ENCODE results near the gene TGIF2. TPM values are rescaled to one million over a fixed set of nuclear protein-coding genes. Genes with fewer than 3 reads are reported as not detected.

TGIF2 gene
- total RNA-seq, 4 donors from 2014 or later, result 8.1 to 11.3 (median 9.1) TPM

GRCh38 chr20:36548704-36549627 is 24.4 kb upstream of the TGIF2 start:
- Histone ChIP-seq H3K4me1 (peaks cover 14% of the 10 kb centered on the region), H3K4me3 (no peak overlapping the region), H3K27ac (no peak overlapping the region), H3K27me3 (no peaks in the 10 kb centered on the region), H3K36me3 (peaks cover 31% of the 10 kb centered on the region), H3K9me3 (no peaks in the 10 kb centered on the region)
- 90% methylated on average over 22 of the region's 23 CpGs for WGBS
- no peak for DNase-seq (ENCODE audit: low spot score in 2 of 2)
- TF ChIP-seq POLR2A (IDR thresholded peaks at IDR 0.05) (no peak), POLR2AphosphoS5 (IDR thresholded peaks at IDR 0.05) (no peak), CTCF (IDR thresholded peaks at IDR 0.05) (no peak)

- H3K27ac ChIP-seq, result no peak overlapping the region
- WGBS, result no CpG with 5 or more reads among the region's 9 CpGs
- no peaks in the 10 kb centered on the region for H3K9me3 ChIP-seq
- H3K36me3 ChIP-seq, result peaks cover 31% of the 10 kb centered on the region
- no peak for DNase-seq (ENCODE audit: low spot score in 2 of 2)
- TF ChIP-seq EP300 (IDR thresholded peaks at IDR 0.05), result no peak
- TF ChIP-seq POLR2A (IDR thresholded peaks at IDR 0.05), result no peak
- no peak for TF ChIP-seq POLR2AphosphoS5 (IDR thresholded peaks at IDR 0.05)
- TF ChIP-seq CTCF (IDR thresholded peaks at IDR 0.05), result no peak
- peaks cover 11% of the 10 kb centered on the region for H3K4me1 ChIP-seq
- no peak overlapping the region for H3K4me3 ChIP-seq
- no peaks in the 10 kb centered on the region for H3K27me3 ChIP-seq
Measured at GRCh38 chr20:36549628-36549941, 23.8 kb upstream of the TGIF2 start.

DNA sequence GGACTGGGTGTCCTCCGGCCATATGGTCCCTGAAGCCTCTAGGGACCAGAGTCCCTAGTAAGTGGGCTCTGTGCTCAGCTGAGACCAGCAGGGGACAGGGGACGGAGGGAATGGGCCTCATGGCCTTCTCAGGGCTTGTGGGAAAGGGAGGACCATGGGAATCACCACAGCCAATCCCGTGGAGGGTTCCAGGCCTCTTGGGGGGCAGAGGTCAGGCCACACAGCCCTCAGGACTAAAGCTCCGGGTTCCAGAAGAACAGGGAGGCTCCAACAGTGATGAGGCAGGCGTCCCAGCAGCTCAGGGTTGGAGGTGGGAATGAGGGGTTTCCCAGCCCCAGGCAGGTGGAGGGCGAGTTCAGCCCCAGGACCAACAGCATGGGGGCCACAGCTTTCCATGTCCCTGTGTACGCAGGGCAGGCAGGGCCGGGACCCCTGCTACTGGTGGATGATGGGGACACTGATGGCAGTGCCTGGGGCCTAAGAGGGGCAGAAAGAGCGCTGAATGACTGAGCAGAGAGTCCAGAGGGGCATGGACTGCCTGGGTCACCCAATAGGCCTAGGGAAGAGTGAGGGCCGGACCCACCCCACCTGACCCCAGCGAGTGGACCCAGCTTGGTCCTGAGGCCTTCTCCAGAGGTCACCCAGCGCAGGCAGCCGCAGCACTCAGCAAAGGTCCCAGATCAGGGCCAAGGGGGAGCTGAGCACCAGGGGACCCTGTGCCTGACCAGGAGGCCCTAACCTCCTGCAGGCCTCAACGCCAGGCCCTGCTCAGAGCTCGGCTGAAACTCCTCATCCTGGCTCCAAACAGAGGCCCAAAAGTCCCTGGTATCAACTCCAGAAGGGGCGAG is 23.2 kb upstream of the TGIF2 start:
- 76% methylated on average over 10 of the region's 16 CpGs for whole genome bisulfite sequencing
- Histone ChIP-seq H3K27me3 (no peaks in the 10 kb centered on the region), H3K36me3 (peaks cover 30% of the 10 kb centered on the region), H3K27ac (no peak overlapping the region), H3K9me3 (no peaks in the 10 kb centered on the region), H3K4me3 (no peak overlapping the region), H3K4me1 (peaks cover 8% of the 10 kb centered on the region)
- no peak for TF ChIP-seq EP300 (IDR thresholded peaks at IDR 0.05)
- no peak for TF ChIP-seq POLR2AphosphoS5 (IDR thresholded peaks at IDR 0.05)
- no peak for TF ChIP-seq POLR2A (IDR thresholded peaks at IDR 0.05)
- TF ChIP-seq CTCF (IDR thresholded peaks at IDR 0.05), result no peak
- DNase-seq (ENCODE audit: low spot score in 2 of 2), result no peak

GRCh38 chr20:36550790-36551299 is 22.6 kb upstream of the TGIF2 start:
- H3K4me3 ChIP-seq, result no peak overlapping the region
- peaks cover 8% of the 10 kb centered on the region for H3K4me1 ChIP-seq
- TF ChIP-seq POLR2AphosphoS5 (IDR thresholded peaks at IDR 0.05), result peak in 1 of 3 donors; percentile 17
- no peak for TF ChIP-seq POLR2A (IDR thresholded peaks at IDR 0.05)
- TF ChIP-seq EP300 (IDR thresholded peaks at IDR 0.05), result no peak
- H3K27ac ChIP-seq, result no peak overlapping the region
- H3K36me3 ChIP-seq, result peaks cover 26% of the 10 kb centered on the region
- H3K9me3 ChIP-seq, result no peaks in the 10 kb centered on the region
- 55% methylated on average over 10 of the region's 15 CpGs for WGBS
- DNase-seq (ENCODE audit: low spot score in 2 of 2), result no peak
- no peaks in the 10 kb centered on the region for H3K27me3 ChIP-seq

DNA sequence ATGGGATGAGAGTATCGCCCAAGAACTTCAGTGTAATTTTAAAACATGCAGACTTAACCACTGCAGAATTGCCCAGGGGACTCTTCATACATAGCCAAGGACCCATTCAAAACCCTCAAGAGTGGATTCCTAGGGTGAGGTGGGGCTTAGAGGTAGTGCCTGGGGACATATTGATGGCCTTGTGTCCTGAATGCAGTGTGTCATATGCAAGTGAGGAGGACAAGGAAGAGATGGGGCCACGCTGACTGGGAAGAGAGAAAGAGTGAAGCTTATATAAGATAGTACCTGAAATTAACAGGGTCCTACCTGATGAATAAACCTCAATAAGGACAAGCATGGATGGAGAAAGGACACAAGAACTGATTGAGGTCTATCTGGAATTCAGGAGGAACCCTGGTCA is 18.1 kb upstream of the TGIF2 start:
- H3K4me1 ChIP-seq, result peaks cover 13% of the 10 kb centered on the region
- DNase-seq (ENCODE audit: low spot score in 2 of 2), result no peak
- no peaks in the 10 kb centered on the region for H3K27me3 ChIP-seq
- H3K9me3 ChIP-seq, result no peaks in the 10 kb centered on the region
- no peak for TF ChIP-seq POLR2A (IDR thresholded peaks at IDR 0.05)
- no peak for TF ChIP-seq CTCF (IDR thresholded peaks at IDR 0.05)
- no peak for TF ChIP-seq POLR2AphosphoS5 (IDR thresholded peaks at IDR 0.05)
- no peak for TF ChIP-seq EP300 (IDR thresholded peaks at IDR 0.05)
- no peak overlapping the region for H3K27ac ChIP-seq
- H3K4me3 ChIP-seq, result no peak overlapping the region
- WGBS, result 95% methylated on average over 2 of the region's 2 CpGs
- H3K36me3 ChIP-seq, result no peaks in the 10 kb centered on the region
